GM21528 (cell line): ENCODE measurements around the gene C5orf46.
"Not testable (repeated sequence)": the region's sequence is repeated elsewhere in the genome, so short reads cannot be mapped to it uniquely, and the experiment has no call there.

Experiments
- ATAC-seq: cut with Tn5 transposase; IDR thresholded peaks from one replicate; pipeline ENCODE4 v1.9.1; 2021; ENCODE audit warnings: mild to moderate bottlenecking, moderate library complexity; ENCODE audit not compliant: unreplicated experiment, low FRiP score

C5orf46 gene

GRCh38 chr5:147898875-147899401 is 7.4 kb downstream of the C5orf46 start:
- ATAC-seq = no peak

- no peak for ATAC-seq
These were observed 10.5 kb downstream of the C5orf46 start for GRCh38 chr5:147895864-147896263.

- ATAC-seq = no peak
These were observed 12.5 kb downstream of the C5orf46 start for GRCh38 chr5:147893820-147894219.

GRCh38 chr5:147892696-147893296 is 13.5 kb downstream of the C5orf46 start:
- ATAC-seq = no peak

- no peak for ATAC-seq
These were observed 18.4 kb downstream of the C5orf46 start for GRCh38 chr5:147887930-147888329.

GRCh38 chr5:147887026-147887627 is 19.2 kb downstream of the C5orf46 start:
- ATAC-seq = no peak

- ATAC-seq = no peak
These were observed 23.6 kb downstream of the C5orf46 start for GRCh38 chr5:147882586-147883313.

GRCh38 chr5:147880487-147880886 is 25.9 kb downstream of the C5orf46 start:
- no peak for ATAC-seq

- ATAC-seq = no peak
These were observed 26.6 kb downstream of the C5orf46 start for GRCh38 chr5:147879784-147880183.

- ATAC-seq = no peak
These were observed 28.1 kb downstream of the C5orf46 start, which contains the start of gene SCGB3A2 for GRCh38 chr5:147878066-147878759. TSS of gene SCGB3A2 (plus strand) at chr5:147878711. CDS start at chr5:147878804, 93 bp downstream.

GRCh38 chr5:147876626-147877025 is 29.7 kb downstream of the C5orf46 start:
- ATAC-seq = no peak

- no peak for ATAC-seq
These were observed 30.2 kb downstream of the C5orf46 start for GRCh38 chr5:147876141-147876540.

- no peak for ATAC-seq
These were observed 31.4 kb downstream of the C5orf46 start for GRCh38 chr5:147874910-147875367.

- not testable (repeated sequence) for ATAC-seq
These were observed 32.0 kb downstream of the C5orf46 start for GRCh38 chr5:147874118-147874875.

GRCh38 chr5:147872744-147873435 is 33.4 kb downstream of the C5orf46 start:
- ATAC-seq = not testable (repeated sequence)

GRCh38 chr5:147871980-147872549 is 34.3 kb downstream of the C5orf46 start:
- ATAC-seq = not testable (repeated sequence)

- not testable (repeated sequence) for ATAC-seq
These were observed 36.4 kb downstream of the C5orf46 start for GRCh38 chr5:147869892-147870291.

GRCh38 chr5:147869112-147869511 is 37.2 kb downstream of the C5orf46 start:
- no peak for ATAC-seq
